Liver (tissue), 9 donors: ENCODE measurements around the gene CC2D2A. TPM values are rescaled to one million over a fixed set of nuclear protein-coding genes. Genes with fewer than 3 reads are reported as not detected.

ENCODE experiments used
- DNase-seq: peaks from one replicate; pipeline ENCODE4 v3.0.0-alpha.2; 2017; ENCODE audit warnings: low spot score
- H3K27ac ChIP-seq, 2 donors: one replicate each; pipeline ENCODE4 v1.7.0; 2013; ENCODE audit warnings: inconsistent platforms in 2 of 2, low read length in 2 of 2, control low read depth in 1 of 2, low read depth in 1 of 2, mild to moderate bottlenecking in 1 of 2
- H3K27me3 ChIP-seq, 4 donors: one replicate each; pipeline versions ENCODE4 v1.6.1 to v1.7.0; 2013; ENCODE audit warnings: low read length in 3 of 4, inconsistent platforms in 1 of 4, mild to moderate bottlenecking in 1 of 4, moderate library complexity in 1 of 4; ENCODE audit not compliant: control insufficient read depth in 4 of 4, insufficient read depth in 4 of 4
- H3K36me3 ChIP-seq, 4 donors: one replicate each; pipeline versions ENCODE4 v1.6.1 to v1.7.0; 2013; ENCODE audit warnings: low read length in 3 of 4, mild to moderate bottlenecking in 3 of 4, low read depth in 1 of 4, moderate library complexity in 1 of 4; ENCODE audit not compliant: control insufficient read depth in 4 of 4, insufficient read depth in 3 of 4
- H3K4me1 ChIP-seq, 4 donors: one replicate each; pipeline versions ENCODE4 v1.6.1 to v1.7.0; 2013; ENCODE audit warnings: low read length in 3 of 4, mild to moderate bottlenecking in 3 of 4, moderate library complexity in 1 of 4; ENCODE audit not compliant: control insufficient read depth in 4 of 4, insufficient read depth in 4 of 4
- H3K4me3 ChIP-seq, 3 donors: one replicate each; pipeline versions ENCODE4 v1.6.1 to v1.7.0; 2013; ENCODE audit warnings: low read length in 3 of 3, control low read depth in 1 of 3, low read depth in 1 of 3, mild to moderate bottlenecking in 1 of 3
- H3K9ac ChIP-seq, 2 donors: one replicate each; pipeline ENCODE4 v1.7.0; 2013; ENCODE audit warnings: low read length in 2 of 2, mild to moderate bottlenecking in 2 of 2, moderate library complexity in 2 of 2, control low read depth in 1 of 2, low read depth in 1 of 2
- H3K9me3 ChIP-seq, 4 donors: one replicate each; pipeline versions ENCODE4 v1.6.1 to v1.7.0; 2013; ENCODE audit warnings: low read length in 3 of 4; ENCODE audit not compliant: control insufficient read depth in 4 of 4
- EGR1 ChIP-seq, 2 donors: IDR thresholded peaks; 2 replicates each; pipeline ENCODE4 v1.6.1; 2016 to 2018; ENCODE audit warnings: antibody characterized with exemption in 2 of 2, low read depth in 2 of 2
- FOXA1 ChIP-seq: IDR thresholded peaks from 2 replicates; pipeline ENCODE4 v1.6.1; 2016; ENCODE audit warnings: antibody characterized with exemption
- GABPA ChIP-seq, 2 donors: IDR thresholded peaks in 1 of 2; conservative IDR thresholded peaks in 1 of 2; 2 replicates each; pipeline ENCODE4 v1.6.1; 2016; ENCODE audit warnings: antibody characterized with exemption in 2 of 2, mild to moderate bottlenecking in 1 of 2, moderate library complexity in 1 of 2
- HNF4A ChIP-seq, 2 donors: conservative IDR thresholded peaks; 2 replicates each; pipeline ENCODE4 v1.6.1; 2016; ENCODE audit warnings: antibody characterized with exemption in 2 of 2, mild to moderate bottlenecking in 2 of 2
- HNF4G ChIP-seq: IDR thresholded peaks from 2 replicates; pipeline ENCODE4 v1.6.1; 2016; ENCODE audit warnings: antibody characterized with exemption
- JUND ChIP-seq, 2 donors: IDR thresholded peaks; 2 replicates each; pipeline ENCODE4 v1.6.1; 2016; ENCODE audit warnings: antibody characterized with exemption in 2 of 2
- NR2F2 ChIP-seq: IDR thresholded peaks from 2 replicates; pipeline ENCODE4 v1.6.1; 2016; ENCODE audit warnings: antibody characterized with exemption
- RAD21 ChIP-seq, 2 donors: IDR thresholded peaks; 2 replicates each; pipeline ENCODE4 v1.6.1; 2016; ENCODE audit warnings: antibody characterized with exemption in 2 of 2, mild to moderate bottlenecking in 2 of 2
- RXRA ChIP-seq, 2 donors: IDR thresholded peaks; 2 replicates each; pipeline ENCODE4 v1.6.1; 2017 to 2018; ENCODE audit warnings: antibody characterized with exemption in 2 of 2, mild to moderate bottlenecking in 1 of 2
- SP1 ChIP-seq: IDR thresholded peaks from 2 replicates; pipeline ENCODE4 v1.6.1; 2018; ENCODE audit warnings: antibody characterized with exemption, mild to moderate bottlenecking
- TAF1 ChIP-seq: conservative IDR thresholded peaks from 2 replicates; pipeline ENCODE4 v1.6.1; 2016; ENCODE audit warnings: antibody characterized with exemption, mild to moderate bottlenecking
- YY1 ChIP-seq: IDR thresholded peaks from 2 replicates; pipeline ENCODE4 v1.6.1; 2016; ENCODE audit warnings: antibody characterized with exemption, mild to moderate bottlenecking
- WGBS: extraction: QIAGEN DNeasy Blood & Tissue Kit; methylation state at CpG from one replicate; pipeline ENCODE4 v1.1.7; 2013; 5-methylcytosine and 5-hydroxymethylcytosine counted together
- polyA plus RNA-seq, 2 donors: library from polyadenylated mRNA; stranded (reverse) in 1 of 2; unstranded in 1 of 2; fragments of 200-250 nt in 1 of 2; fragments of >200 nt in 1 of 2; fragmentation: Nextera tagmentation in 1 of 2; extraction: Ambion mirVana in 1 of 2; gene quantifications; one replicate each; pipeline versions ENCODE4 v1.2.1 to v1.2.3, GENCODE V29; 2013 to 2015
- total RNA-seq, 2 donors: library from RNA; depleted of rRNA; stranded (reverse); fragments of >200 nt; gene quantifications; one replicate each; pipeline ENCODE4 v1.2.3, GENCODE V29; 2014
- TF ChIP-seq, protein P1 (sequence below): fragments of 150-350 bp; IDR thresholded peaks from 2 replicates; pipeline ENCODE4 v1.5.1; 2017; ENCODE audit warnings: improper control_type of control experiment, low read depth, low read length; ENCODE audit not compliant: missing input control
- TF ChIP-seq, protein P2 (sequence below): IDR thresholded peaks from 2 replicates; pipeline ENCODE4 v1.6.1; 2016; ENCODE audit warnings: antibody characterized with exemption, mild to moderate bottlenecking
- TF ChIP-seq, protein P3 (sequence below): IDR thresholded peaks from 2 replicates; pipeline ENCODE4 v1.6.1; 2016; ENCODE audit warnings: antibody characterized with exemption
- TF ChIP-seq, protein P4 (sequence below): IDR thresholded peaks from 2 replicates; pipeline ENCODE4 v1.6.1; 2016; ENCODE audit warnings: antibody characterized with exemption
- TF ChIP-seq, protein P5 (sequence below): IDR thresholded peaks from 2 replicates; pipeline ENCODE4 v1.6.1; 2016; ENCODE audit warnings: antibody characterized with exemption
- donor health status: healthy.
- donor health status: healthy.
- donor health status: healthy.
- donor health status: healthy.
- donor health status: healthy.

The CC2D2A gene
- total and polyA plus RNA-seq, 4 donors: 2.3 to 3.8 (median 2.9) TPM

DNA sequence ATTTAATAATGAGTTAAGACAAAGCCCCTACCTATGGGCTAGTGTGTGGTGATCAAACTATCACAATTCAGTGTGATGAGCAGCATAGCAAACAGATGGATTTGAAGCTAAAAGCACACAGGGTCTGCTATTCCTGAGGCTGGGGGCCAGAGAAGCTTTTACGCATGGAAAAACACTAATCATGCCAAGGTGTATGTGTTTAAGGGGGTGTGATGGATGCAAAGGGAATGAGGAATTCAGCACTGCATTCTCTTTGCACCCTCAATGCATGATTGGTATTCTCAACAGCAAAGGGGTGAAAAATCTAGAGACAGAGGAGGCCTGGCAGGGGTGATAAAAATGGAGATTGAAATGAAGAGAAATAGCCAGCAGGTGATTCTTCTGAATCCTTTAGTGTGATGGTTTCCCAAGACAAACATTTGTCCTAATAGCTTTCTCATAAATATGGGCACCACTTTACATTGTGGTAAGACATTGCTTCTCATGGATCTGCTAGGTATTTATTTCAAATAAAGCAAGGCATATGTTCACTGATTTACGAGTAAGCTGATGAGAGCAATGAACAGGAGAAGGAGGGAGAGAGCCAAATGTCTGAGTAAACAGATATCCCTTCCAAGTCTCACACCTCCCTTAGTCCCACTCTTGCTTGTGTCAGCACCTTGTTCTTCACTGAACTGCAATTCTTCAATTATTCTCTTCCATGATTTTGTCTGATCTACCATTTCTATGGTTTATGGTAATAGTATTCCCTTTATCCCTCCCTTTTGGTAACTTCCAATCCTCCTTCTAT lies 26.1 kb upstream of the CC2D2A start:
- no peaks in the 10 kb centered on the region for H3K36me3 ChIP-seq
- H3K27ac ChIP-seq: no peak overlapping the region
- no peak overlapping the region for H3K4me3 ChIP-seq
- no peak for TF ChIP-seq JUND (IDR thresholded peaks at IDR 0.05)
- TF ChIP-seq HNF4G: no peak
- no peak for TF ChIP-seq SP1
- TF ChIP-seq, protein P1, sequence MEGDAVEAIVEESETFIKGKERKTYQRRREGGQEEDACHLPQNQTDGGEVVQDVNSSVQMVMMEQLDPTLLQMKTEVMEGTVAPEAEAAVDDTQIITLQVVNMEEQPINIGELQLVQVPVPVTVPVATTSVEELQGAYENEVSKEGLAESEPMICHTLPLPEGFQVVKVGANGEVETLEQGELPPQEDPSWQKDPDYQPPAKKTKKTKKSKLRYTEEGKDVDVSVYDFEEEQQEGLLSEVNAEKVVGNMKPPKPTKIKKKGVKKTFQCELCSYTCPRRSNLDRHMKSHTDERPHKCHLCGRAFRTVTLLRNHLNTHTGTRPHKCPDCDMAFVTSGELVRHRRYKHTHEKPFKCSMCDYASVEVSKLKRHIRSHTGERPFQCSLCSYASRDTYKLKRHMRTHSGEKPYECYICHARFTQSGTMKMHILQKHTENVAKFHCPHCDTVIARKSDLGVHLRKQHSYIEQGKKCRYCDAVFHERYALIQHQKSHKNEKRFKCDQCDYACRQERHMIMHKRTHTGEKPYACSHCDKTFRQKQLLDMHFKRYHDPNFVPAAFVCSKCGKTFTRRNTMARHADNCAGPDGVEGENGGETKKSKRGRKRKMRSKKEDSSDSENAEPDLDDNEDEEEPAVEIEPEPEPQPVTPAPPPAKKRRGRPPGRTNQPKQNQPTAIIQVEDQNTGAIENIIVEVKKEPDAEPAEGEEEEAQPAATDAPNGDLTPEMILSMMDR: no peak
- TF ChIP-seq, protein P2, sequence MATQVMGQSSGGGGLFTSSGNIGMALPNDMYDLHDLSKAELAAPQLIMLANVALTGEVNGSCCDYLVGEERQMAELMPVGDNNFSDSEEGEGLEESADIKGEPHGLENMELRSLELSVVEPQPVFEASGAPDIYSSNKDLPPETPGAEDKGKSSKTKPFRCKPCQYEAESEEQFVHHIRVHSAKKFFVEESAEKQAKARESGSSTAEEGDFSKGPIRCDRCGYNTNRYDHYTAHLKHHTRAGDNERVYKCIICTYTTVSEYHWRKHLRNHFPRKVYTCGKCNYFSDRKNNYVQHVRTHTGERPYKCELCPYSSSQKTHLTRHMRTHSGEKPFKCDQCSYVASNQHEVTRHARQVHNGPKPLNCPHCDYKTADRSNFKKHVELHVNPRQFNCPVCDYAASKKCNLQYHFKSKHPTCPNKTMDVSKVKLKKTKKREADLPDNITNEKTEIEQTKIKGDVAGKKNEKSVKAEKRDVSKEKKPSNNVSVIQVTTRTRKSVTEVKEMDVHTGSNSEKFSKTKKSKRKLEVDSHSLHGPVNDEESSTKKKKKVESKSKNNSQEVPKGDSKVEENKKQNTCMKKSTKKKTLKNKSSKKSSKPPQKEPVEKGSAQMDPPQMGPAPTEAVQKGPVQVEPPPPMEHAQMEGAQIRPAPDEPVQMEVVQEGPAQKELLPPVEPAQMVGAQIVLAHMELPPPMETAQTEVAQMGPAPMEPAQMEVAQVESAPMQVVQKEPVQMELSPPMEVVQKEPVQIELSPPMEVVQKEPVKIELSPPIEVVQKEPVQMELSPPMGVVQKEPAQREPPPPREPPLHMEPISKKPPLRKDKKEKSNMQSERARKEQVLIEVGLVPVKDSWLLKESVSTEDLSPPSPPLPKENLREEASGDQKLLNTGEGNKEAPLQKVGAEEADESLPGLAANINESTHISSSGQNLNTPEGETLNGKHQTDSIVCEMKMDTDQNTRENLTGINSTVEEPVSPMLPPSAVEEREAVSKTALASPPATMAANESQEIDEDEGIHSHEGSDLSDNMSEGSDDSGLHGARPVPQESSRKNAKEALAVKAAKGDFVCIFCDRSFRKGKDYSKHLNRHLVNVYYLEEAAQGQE: no peak
- TF ChIP-seq, protein P3, sequence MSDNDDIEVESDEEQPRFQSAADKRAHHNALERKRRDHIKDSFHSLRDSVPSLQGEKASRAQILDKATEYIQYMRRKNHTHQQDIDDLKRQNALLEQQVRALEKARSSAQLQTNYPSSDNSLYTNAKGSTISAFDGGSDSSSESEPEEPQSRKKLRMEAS: no peak
- TF ChIP-seq EGR1 (IDR thresholded peaks at IDR 0.05; ENCODE audit: low read depth in 2 of 2): no peak
- no peak for TF ChIP-seq FOXA1
- TF ChIP-seq, protein P4, sequence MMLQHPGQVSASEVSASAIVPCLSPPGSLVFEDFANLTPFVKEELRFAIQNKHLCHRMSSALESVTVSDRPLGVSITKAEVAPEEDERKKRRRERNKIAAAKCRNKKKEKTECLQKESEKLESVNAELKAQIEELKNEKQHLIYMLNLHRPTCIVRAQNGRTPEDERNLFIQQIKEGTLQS: no peak
- TF ChIP-seq NR2F2: no peak
- TF ChIP-seq, protein P5, sequence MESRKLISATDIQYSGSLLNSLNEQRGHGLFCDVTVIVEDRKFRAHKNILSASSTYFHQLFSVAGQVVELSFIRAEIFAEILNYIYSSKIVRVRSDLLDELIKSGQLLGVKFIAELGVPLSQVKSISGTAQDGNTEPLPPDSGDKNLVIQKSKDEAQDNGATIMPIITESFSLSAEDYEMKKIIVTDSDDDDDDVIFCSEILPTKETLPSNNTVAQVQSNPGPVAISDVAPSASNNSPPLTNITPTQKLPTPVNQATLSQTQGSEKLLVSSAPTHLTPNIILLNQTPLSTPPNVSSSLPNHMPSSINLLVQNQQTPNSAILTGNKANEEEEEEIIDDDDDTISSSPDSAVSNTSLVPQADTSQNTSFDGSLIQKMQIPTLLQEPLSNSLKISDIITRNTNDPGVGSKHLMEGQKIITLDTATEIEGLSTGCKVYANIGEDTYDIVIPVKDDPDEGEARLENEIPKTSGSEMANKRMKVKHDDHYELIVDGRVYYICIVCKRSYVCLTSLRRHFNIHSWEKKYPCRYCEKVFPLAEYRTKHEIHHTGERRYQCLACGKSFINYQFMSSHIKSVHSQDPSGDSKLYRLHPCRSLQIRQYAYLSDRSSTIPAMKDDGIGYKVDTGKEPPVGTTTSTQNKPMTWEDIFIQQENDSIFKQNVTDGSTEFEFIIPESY: no peak
- TF ChIP-seq GABPA (IDR thresholded peaks at IDR 0.05 in 1 of 2, conservative IDR thresholded peaks at IDR 0.05 in 1 of 2): no peak
- no peak for TF ChIP-seq TAF1
- no peak for TF ChIP-seq YY1
- TF ChIP-seq RXRA (IDR thresholded peaks at IDR 0.05): no peak
- TF ChIP-seq RAD21 (IDR thresholded peaks at IDR 0.05): no peak
- no peak for TF ChIP-seq HNF4A (conservative IDR thresholded peaks at IDR 0.05)
- no peaks in the 10 kb centered on the region for H3K4me1 ChIP-seq
- WGBS: 71% methylated on average over 2 of the region's 2 CpGs
- no peaks in the 10 kb centered on the region for H3K27me3 ChIP-seq
- no peak overlapping the region for H3K9ac ChIP-seq
- DNase-seq: no peak
- no peaks in the 10 kb centered on the region for H3K9me3 ChIP-seq
